Measurements from ENCODE around the gene CCDC93.

The CCDC93 gene

GRCh38 chr2:117958186-117958585 is 55.7 kb downstream of the CCDC93 start:
- DNase-seq (ENCODE audit: insufficient read length, low spot score) (no peak), FAIRE-seq (no peak)

GRCh38 chr2:117957616-117958015 is 56.3 kb downstream of the CCDC93 start:
- DNase-seq (ENCODE audit: insufficient read length, low spot score) (no peak), FAIRE-seq (no peak)

GRCh38 chr2:117956036-117956796 is 57.7 kb downstream of the CCDC93 start:
- DNase-seq (ENCODE audit: insufficient read length, low spot score) (no peak), FAIRE-seq (no peak)

- no peak for FAIRE-seq
These were observed 60.6 kb downstream of the CCDC93 start for GRCh38 chr2:117953231-117953630.

GRCh38 chr2:117952701-117953100 is 61.2 kb downstream of the CCDC93 start:
- no peak for FAIRE-seq
- DNase-seq (ENCODE audit: insufficient read length, low spot score) = no peak

More at GRCh38 chr2:117953231-117953630, 60.6 kb downstream of the CCDC93 start:
- no peak for DNase-seq (ENCODE audit: insufficient read length, low spot score)

GRCh38 chr2:117952228-117952627 is 61.6 kb downstream of the CCDC93 start:
- FAIRE-seq (no peak), DNase-seq (ENCODE audit: insufficient read length, low spot score) (no peak)

GRCh38 chr2:117949806-117950205 is 64.1 kb downstream of the CCDC93 start:
- DNase-seq (ENCODE audit: insufficient read length, low spot score) (no peak), FAIRE-seq (no peak)

GRCh38 chr2:117948615-117949014 is 65.3 kb downstream of the CCDC93 start:
- DNase-seq (ENCODE audit: insufficient read length, low spot score) = no peak

GRCh38 chr2:117945296-117945695 is 68.6 kb downstream of the CCDC93 start:
- no peak for FAIRE-seq
- no peak for DNase-seq (ENCODE audit: insufficient read length, low spot score)

More at GRCh38 chr2:117948615-117949014, 65.3 kb downstream of the CCDC93 start:
- no peak for FAIRE-seq

- DNase-seq (ENCODE audit: insufficient read length, low spot score) (no peak), FAIRE-seq (no peak)
These were observed 69.1 kb downstream of the CCDC93 start for GRCh38 chr2:117944816-117945215.

- DNase-seq (ENCODE audit: insufficient read length, low spot score) = no peak
- no peak for FAIRE-seq
These were observed 70.7 kb downstream of the CCDC93 start for GRCh38 chr2:117943013-117943672.

GRCh38 chr2:117942551-117942950 is 71.3 kb downstream of the CCDC93 start:
- FAIRE-seq = no peak
- DNase-seq (ENCODE audit: insufficient read length, low spot score) = no peak

GRCh38 chr2:117941693-117942092 is 72.2 kb downstream of the CCDC93 start:
- FAIRE-seq = no peak
- DNase-seq (ENCODE audit: insufficient read length, low spot score) = no peak

- FAIRE-seq = no peak
- DNase-seq (ENCODE audit: insufficient read length, low spot score) = no peak
These were observed 73.4 kb downstream of the CCDC93 start for GRCh38 chr2:117940436-117940835.

- DNase-seq (ENCODE audit: insufficient read length, low spot score) = no peak
- FAIRE-seq = no peak
These were observed 75.3 kb downstream of the CCDC93 start for GRCh38 chr2:117938611-117939010.

- FAIRE-seq (no peak), DNase-seq (ENCODE audit: insufficient read length, low spot score) (no peak)
These were observed 76.9 kb downstream of the CCDC93 start for GRCh38 chr2:117936871-117937428.

GRCh38 chr2:117935954-117936353 is 77.9 kb downstream of the CCDC93 start:
- DNase-seq (ENCODE audit: insufficient read length, low spot score) = no peak
- no peak for FAIRE-seq

GRCh38 chr2:117935456-117935855 is 78.4 kb downstream of the CCDC93 start:
- no peak for FAIRE-seq
- no peak for DNase-seq (ENCODE audit: insufficient read length, low spot score)

GRCh38 chr2:117933884-117934354 is 80.0 kb downstream of the CCDC93 start:
- FAIRE-seq (no peak), DNase-seq (ENCODE audit: insufficient read length, low spot score) (no peak)

GRCh38 chr2:117931978-117932377 is 81.9 kb downstream of the CCDC93 start:
- FAIRE-seq (no peak), DNase-seq (ENCODE audit: insufficient read length, low spot score) (no peak)

- DNase-seq (ENCODE audit: insufficient read length, low spot score) (no peak), FAIRE-seq (no peak)
These were observed 82.6 kb downstream of the CCDC93 start for GRCh38 chr2:117931266-117931665.

- no peak for FAIRE-seq
- no peak for DNase-seq (ENCODE audit: insufficient read length, low spot score)
These were observed 83.1 kb downstream of the CCDC93 start for GRCh38 chr2:117930775-117931174.

Measured in GM19239 (cell line).